AG09309 (cell line): ENCODE data around the gene MELK.
"Not testable (repeated sequence)": the region's sequence is repeated elsewhere in the genome, so short reads cannot be mapped to it uniquely, and the experiment has no call there.

ENCODE experiments used
- DNase-seq: peaks from one replicate; pipeline ENCODE4 v3.0.0-alpha.2; 2010; ENCODE audit warnings: low read depth
- H3K4me3 ChIP-seq: 2 replicates; pipeline ENCODE4 v1.5.1; 2011; ENCODE audit warnings: mild to moderate bottlenecking, low read depth, low read length, moderate library complexity; ENCODE audit not compliant: control insufficient read depth
- CTCF ChIP-seq: IDR thresholded peaks from 2 replicates; pipeline ENCODE4 v1.5.1; 2011; ENCODE audit warnings: mild to moderate bottlenecking, low read depth, low read length, inconsistent platforms; ENCODE audit not compliant: insufficient read depth, control insufficient read depth; ENCODE audit errors: missing control alignments

The MELK gene

GRCh38 chr9:36543916-36544315, 28.8 kb upstream of the MELK start:
- H3K4me3 ChIP-seq, result no peak overlapping the region
- no peak for TF ChIP-seq CTCF

GRCh38 chr9:36547598-36547997, 25.1 kb upstream of the MELK start:
- no peak overlapping the region for H3K4me3 ChIP-seq

More at GRCh38 chr9:36543916-36544315, 28.8 kb upstream of the MELK start:
- DNase-seq, result peak; percentile 45

GRCh38 chr9:36548454-36548853, 24.2 kb upstream of the MELK start:
- DNase-seq, result no peak
- no peak overlapping the region for H3K4me3 ChIP-seq
- TF ChIP-seq CTCF, result no peak

More at GRCh38 chr9:36547598-36547997, 25.1 kb upstream of the MELK start:
- TF ChIP-seq CTCF, result no peak
- DNase-seq, result no peak

- no peak for TF ChIP-seq CTCF
- no peak for DNase-seq
- H3K4me3 ChIP-seq, result no peak overlapping the region
Measured at GRCh38 chr9:36550135-36550534, 22.6 kb upstream of the MELK start.

GRCh38 chr9:36550631-36551098, 22.0 kb upstream of the MELK start:
- peak; percentile 16 for DNase-seq
- not testable (repeated sequence) for H3K4me3 ChIP-seq

GRCh38 chr9:36551129-36551528, 21.6 kb upstream of the MELK start:
- H3K4me3 ChIP-seq, result no peak overlapping the region
- TF ChIP-seq CTCF, result no peak
- peak; percentile 20 for DNase-seq

- no peak for TF ChIP-seq CTCF
- DNase-seq, result no peak
- H3K4me3 ChIP-seq, result no peak overlapping the region
Measured at GRCh38 chr9:36551910-36552309, 20.8 kb upstream of the MELK start.
